Common myeloid progenitor, CD34-positive (primary cell): ENCODE results near the gene TGFBR1.

Experiments
- CTCF ChIA-PET: fragments of 350-600 bp; sonication (Branson Sonifier 250); formaldehyde crosslinking; loops from one replicate; lab custom pipeline; 2021; ENCODE audit warnings: antibody characterized with exemption; lab: Charles Lee
- POLR2A ChIA-PET: fragments of 350-600 bp; sonication (Branson Sonifier 250); formaldehyde crosslinking; loops from one replicate; lab custom pipeline; 2021; ENCODE audit warnings: antibody characterized with exemption; lab: Charles Lee
- DNase-seq, 3 donors: peaks; one replicate each; pipeline versions ENCODE4 v3.0.0 to v3.0.0-alpha.2; 2013
- H3K27ac ChIP-seq, 2 experiments: 1 replicate in 1 of 2; 2 replicates in 1 of 2; pipeline ENCODE4 v1.7.0; 2013; ENCODE audit warnings: inconsistent platforms in 2 of 2, low read length in 2 of 2, mild to moderate bottlenecking in 2 of 2, low read depth in 1 of 2, moderate library complexity in 1 of 2; ENCODE audit not compliant: severe bottlenecking in 2 of 2, insufficient read depth in 1 of 2, poor library complexity in 1 of 2
- H3K27me3 ChIP-seq, 5 experiments: replicated peaks in 2 of 5; 1 replicate in 3 of 5; 2 replicates in 2 of 5; pipeline versions ENCODE4 v1.6.1 to v1.7.0; 2013; ENCODE audit warnings: low read length in 4 of 5, mild to moderate bottlenecking in 2 of 5, moderate library complexity in 2 of 5, inconsistent platforms in 1 of 5; ENCODE audit not compliant: insufficient read depth in 5 of 5, control insufficient read depth in 4 of 5
- H3K36me3 ChIP-seq, 4 experiments: 1 replicate in 2 of 4; 2 replicates in 2 of 4; pipeline versions ENCODE4 v1.6.1 to v1.7.0; 2013; ENCODE audit warnings: low read length in 3 of 4, control low read depth in 1 of 4, mild to moderate bottlenecking in 1 of 4; ENCODE audit not compliant: control insufficient read depth in 4 of 4, insufficient read depth in 4 of 4
- H3K4me1 ChIP-seq, 4 experiments: 1 replicate in 3 of 4; 2 replicates in 1 of 4; pipeline versions ENCODE4 v1.6.1 to v1.7.1; 2013; ENCODE audit warnings: low read length in 3 of 4, mild to moderate bottlenecking in 3 of 4, control low read depth in 1 of 4, inconsistent platforms in 1 of 4, moderate library complexity in 1 of 4; ENCODE audit not compliant: control insufficient read depth in 4 of 4, insufficient read depth in 4 of 4; ENCODE audit errors: control extremely low read depth in 1 of 4
- H3K4me3 ChIP-seq, 7 experiments: 1 replicate in 4 of 7; 2 replicates in 3 of 7; pipeline versions ENCODE4 v1.5.1 to v1.7.0; 2013; ENCODE audit warnings: mild to moderate bottlenecking in 7 of 7, low read length in 6 of 7, moderate library complexity in 6 of 7, inconsistent platforms in 2 of 7, low read depth in 2 of 7, control low read depth in 1 of 7; ENCODE audit not compliant: insufficient read depth in 4 of 7, control insufficient read depth in 1 of 7; ENCODE audit errors: extremely low read depth in 1 of 7
- H3K9me3 ChIP-seq, 5 experiments: 1 replicate in 4 of 5; 2 replicates in 1 of 5; pipeline versions ENCODE4 v1.6.1 to v1.7.1; 2013; ENCODE audit warnings: low read length in 4 of 5, mild to moderate bottlenecking in 2 of 5, inconsistent platforms in 1 of 5, low read depth in 1 of 5, moderate library complexity in 1 of 5; ENCODE audit not compliant: control insufficient read depth in 4 of 5, insufficient read depth in 2 of 5; ENCODE audit errors: control extremely low read depth in 1 of 5
- WGBS: methylation state at CpG from one replicate; pipeline ENCODE4 v1.1.5; 2013; ENCODE audit not compliant: insufficient coverage; 5-methylcytosine and 5-hydroxymethylcytosine counted together

The TGFBR1 gene

DNA sequence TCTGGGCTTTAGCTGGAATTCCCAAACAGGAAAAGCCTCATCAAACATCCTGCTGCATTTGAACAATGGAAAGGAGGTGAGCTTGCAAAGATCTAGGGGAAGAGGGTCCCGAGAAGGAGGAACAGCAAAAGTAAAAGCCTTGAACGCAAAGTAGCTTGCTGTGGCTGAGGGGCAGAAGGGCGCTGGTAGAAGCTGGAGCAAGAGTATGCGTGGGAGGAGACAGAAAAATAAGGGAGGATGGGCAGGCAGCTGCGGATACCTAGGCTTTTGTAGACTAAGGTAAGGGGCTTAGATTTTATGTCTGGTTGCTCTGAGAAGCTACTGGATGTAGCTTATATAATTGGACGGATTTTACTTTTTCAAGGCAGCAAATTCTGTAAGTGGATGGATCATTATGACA, 21.9 kb upstream of the TGFBR1 start:
- Histone ChIP-seq H3K4me1 (peaks cover 0 to 11% (median 5%) of the 10 kb centered on the region in 4 experiments), H3K27ac (no peak overlapping the region), H3K9me3 (no peaks in the 10 kb centered on the region), H3K27me3 (no peaks in the 10 kb centered on the region), H3K4me3 (no peak overlapping the region), H3K36me3 (no peaks in the 10 kb centered on the region)
- POLR2A ChIA-PET, result no interaction called here
- CTCF ChIA-PET, result interaction anchor here (0.9 to 1.6 kb wide), 5 partner anchors 8 to 21 kb away, joined by 3 to 5 read pairs (median 4); no protein-coding TSS in a partner anchor
- DNase-seq, result no peak
- 98% methylated on average over 5 of the region's 6 CpGs for WGBS

DNA sequence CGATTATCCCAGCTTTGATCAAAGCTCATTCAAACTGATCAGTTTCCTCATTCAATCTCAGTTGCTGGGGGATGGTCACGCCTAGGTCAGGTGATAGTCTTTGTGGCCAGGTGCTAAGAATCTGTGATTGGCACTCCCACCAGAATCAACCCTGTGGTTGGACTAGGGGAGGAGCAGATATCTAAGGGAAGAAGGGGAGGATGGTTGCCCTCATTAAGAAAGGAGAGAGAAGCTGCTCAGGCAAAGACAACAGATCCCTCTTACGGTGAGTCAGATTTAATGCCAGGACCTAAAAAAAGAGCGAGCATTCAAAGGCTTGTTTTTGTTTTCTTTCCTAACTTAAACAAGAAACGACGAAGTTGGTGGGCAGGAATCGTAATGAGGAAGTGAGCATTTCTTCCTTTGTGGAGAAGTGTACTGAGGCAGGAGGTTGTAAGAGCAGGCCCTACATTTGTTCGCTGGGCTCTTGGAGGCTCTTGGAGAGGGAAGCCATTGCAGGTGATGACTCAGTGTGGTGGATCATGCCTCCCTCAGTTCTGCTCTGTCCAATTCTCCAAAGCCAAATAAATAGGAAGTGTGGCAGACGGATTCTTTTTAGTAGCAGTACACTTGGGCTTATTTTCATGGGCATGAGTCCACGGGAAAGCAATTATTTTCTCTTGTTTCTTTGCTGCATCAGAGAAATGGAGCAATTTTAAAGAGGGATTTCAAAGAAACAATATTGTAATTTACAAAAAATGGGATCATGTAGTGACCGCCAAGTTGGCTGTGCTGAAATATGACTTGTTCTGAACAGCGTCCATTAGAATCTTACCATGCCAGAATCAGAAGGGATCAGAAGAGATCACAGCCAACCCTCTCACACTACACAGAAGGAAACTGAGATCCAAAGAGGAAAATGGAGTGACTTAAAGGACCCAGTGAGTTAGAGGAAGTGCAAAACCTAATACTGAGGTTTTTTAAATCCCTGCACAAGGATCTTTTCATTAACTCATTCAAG, 18.7 kb upstream of the TGFBR1 start:
- Histone ChIP-seq H3K4me1 (peaks cover 0 to 11% (median 3%) of the 10 kb centered on the region in 4 experiments), H3K27me3 (no peaks in the 10 kb centered on the region), H3K4me3 (no peak overlapping the region), H3K36me3 (no peaks in the 10 kb centered on the region), H3K27ac (no peak overlapping the region), H3K9me3 (peaks cover 0 to 12% (median 7%) of the 10 kb centered on the region in 5 experiments)
- WGBS, result 61% methylated on average over 7 of the region's 12 CpGs
- ChIA-PET POLR2A (no interaction called here), CTCF (interaction anchor here (0.6 to 2.1 kb wide), 4 partner anchors 17 to 243 kb away, joined by 3 to 5 read pairs (median 4); no protein-coding TSS in a partner anchor)
- DNase-seq, result peak in 2 of 3 donors; percentile 37 to 55

DNA sequence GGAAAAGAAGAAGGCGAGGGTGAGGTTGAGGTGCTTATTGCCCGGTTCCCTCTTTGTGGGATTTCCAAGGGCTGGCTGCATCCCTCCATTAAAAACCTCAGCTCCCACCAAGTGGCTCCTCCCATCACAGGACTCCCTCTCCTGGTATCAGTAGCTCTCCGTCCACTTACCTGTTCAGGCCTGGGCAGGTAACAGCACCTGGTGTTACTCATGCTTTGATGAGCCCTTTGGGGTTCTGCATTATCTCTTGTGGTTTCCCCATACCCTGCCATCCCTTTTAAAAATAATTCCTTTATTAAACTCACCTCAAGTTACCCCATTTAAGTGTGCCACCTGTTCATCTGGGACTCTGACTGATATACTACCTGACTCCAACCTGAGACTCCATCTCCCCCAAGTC, 17.5 kb upstream of the TGFBR1 start:
- CTCF ChIA-PET, result no interaction called here
- no peaks in the 10 kb centered on the region for H3K27me3 ChIP-seq
- DNase-seq, result no peak
- H3K9me3 ChIP-seq, result peaks cover 0 to 12% (median 7%) of the 10 kb centered on the region in 5 experiments
- no peak overlapping the region for H3K27ac ChIP-seq
- peaks cover 0 to 15% (median 3%) of the 10 kb centered on the region in 4 experiments for H3K4me1 ChIP-seq
- no peak overlapping the region for H3K4me3 ChIP-seq
- POLR2A ChIA-PET, result no interaction called here
- H3K36me3 ChIP-seq, result no peaks in the 10 kb centered on the region
- 100% methylated on average over 3 of the region's 3 CpGs for WGBS

DNA sequence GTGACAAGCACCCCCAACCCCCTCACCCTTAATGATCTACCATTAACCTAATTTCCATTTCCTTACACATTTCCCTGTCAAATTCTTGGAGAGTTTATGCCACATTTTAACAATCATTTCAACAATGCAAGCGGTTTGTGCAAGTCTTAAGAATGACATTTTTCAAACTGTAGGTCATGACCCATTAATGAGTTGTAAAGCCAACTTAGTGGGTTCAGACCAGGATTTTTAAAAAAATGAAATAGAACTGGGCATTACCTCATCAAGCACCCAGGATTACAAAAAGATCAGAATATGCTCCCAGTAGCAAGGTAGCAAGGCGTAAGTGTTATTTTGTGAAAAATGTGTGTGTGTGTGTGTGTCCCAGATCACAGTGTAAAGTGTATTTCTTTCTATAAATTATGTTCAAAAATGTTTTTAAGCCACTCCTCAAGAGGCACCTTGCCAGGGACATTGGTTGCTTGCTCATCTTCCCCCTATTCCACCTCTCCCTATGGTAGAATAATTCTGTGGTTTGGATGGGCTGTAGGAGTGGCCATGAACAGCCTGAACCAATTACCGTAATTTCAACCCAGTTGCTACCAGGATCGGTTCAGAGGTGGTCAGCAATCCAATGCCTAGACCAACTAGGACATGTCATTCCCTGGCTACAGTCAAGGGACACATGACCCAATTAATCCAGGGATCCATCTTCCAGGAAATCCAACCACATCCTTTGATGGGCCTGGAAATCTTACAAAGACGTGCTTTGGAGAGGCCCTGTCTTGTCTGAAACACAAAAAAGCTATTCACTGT, 14.4 kb upstream of the TGFBR1 start:
- WGBS, result 100% methylated on average over 1 of the region's 5 CpGs
- Histone ChIP-seq H3K4me1 (peaks cover 0 to 28% (median 4%) of the 10 kb centered on the region in 4 experiments), H3K4me3 (no peak overlapping the region), H3K9me3 (peaks cover 0 to 12% (median 7%) of the 10 kb centered on the region in 5 experiments), H3K27me3 (no peaks in the 10 kb centered on the region), H3K36me3 (no peaks in the 10 kb centered on the region), H3K27ac (no peak overlapping the region)
- no peak for DNase-seq
- ChIA-PET POLR2A (no interaction called here), CTCF (interaction anchor here (1.2 to 3.5 kb wide), 2 partner anchors 8 to 12 kb away, joined by 4 to 17 read pairs; no protein-coding TSS in a partner anchor)

DNA sequence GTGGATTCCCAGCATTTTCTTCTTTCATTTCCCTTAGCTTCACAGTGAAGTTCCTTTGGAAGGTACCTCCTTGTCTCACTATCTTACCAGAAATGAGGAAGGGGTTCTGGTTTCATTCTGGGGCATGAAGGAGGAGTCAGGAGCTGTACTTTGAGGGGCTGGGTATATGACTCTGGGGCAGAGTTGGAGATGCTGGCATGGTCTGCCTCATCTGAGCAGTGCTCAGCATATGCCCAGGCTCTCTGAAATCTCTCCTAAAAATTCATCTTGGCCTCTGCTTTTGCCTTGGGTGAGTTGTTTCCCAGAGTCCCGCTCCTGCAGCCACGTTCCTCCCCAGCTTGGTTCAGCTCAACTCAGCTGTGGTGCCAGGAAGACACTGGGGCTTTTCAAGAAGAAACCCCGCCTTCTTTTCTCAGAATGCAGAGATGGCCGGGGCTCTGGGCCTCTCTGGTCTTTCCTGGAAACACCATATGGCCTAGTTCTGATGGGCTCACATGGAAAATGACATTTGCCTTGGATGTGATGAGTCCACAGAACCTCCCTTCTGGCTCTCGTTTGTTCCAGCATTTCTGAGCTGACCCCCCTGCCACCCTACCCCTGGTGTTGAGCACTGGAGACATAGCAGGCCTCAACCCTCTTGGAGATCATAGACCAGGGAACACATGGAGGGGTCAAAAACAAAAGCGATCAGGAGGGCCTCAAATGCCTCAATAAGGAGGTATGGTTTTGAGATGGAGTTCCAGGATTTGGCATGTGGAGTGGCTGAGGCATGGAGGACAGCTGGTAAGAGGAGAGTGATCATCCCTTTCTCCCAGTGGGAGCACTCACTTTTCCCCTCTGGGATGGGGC, 12.0 kb upstream of the TGFBR1 start:
- H3K27me3 ChIP-seq, result no peaks in the 10 kb centered on the region
- peaks cover 0 to 22% (median 2%) of the 10 kb centered on the region in 4 experiments for H3K4me1 ChIP-seq
- no peaks in the 10 kb centered on the region for H3K36me3 ChIP-seq
- peaks cover 0 to 12% (median 7%) of the 10 kb centered on the region in 5 experiments for H3K9me3 ChIP-seq
- 86% methylated on average over 6 of the region's 6 CpGs for WGBS
- POLR2A ChIA-PET, result no interaction called here
- DNase-seq, result no peak
- CTCF ChIA-PET, result interaction anchor here (1.3 to 3.5 kb wide), 3 partner anchors 10 to 90 kb away, joined by 3 to 17 read pairs (median 4); no protein-coding TSS in a partner anchor
- no peak overlapping the region for H3K27ac ChIP-seq
- no peak overlapping the region for H3K4me3 ChIP-seq

DNA sequence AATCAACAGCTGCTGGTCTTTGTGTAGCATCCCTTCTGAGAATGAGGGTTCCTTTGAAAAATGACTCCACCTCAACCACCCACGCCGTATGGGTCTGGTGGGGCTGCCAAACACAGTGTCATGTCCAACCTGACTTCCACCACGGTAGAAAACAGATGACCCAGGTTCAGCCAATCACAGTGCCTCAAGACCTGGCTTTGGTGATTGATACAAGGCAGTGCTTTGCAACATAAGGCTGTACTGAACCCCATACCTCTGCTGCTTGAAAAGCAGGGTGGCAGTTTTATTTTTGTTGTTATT, 11.5 kb upstream of the TGFBR1 start:
- no peak for DNase-seq
- 100% methylated on average over 3 of the region's 3 CpGs for WGBS
- H3K27me3 ChIP-seq, result no peaks in the 10 kb centered on the region
- H3K4me1 ChIP-seq, result peaks cover 0 to 22% (median 2%) of the 10 kb centered on the region in 4 experiments
- H3K4me3 ChIP-seq, result no peak overlapping the region
- peaks cover 0 to 12% (median 7%) of the 10 kb centered on the region in 5 experiments for H3K9me3 ChIP-seq
- no peak overlapping the region for H3K27ac ChIP-seq
- H3K36me3 ChIP-seq, result no peaks in the 10 kb centered on the region
- POLR2A ChIA-PET, result no interaction called here
- CTCF ChIA-PET, result interaction anchor here (1.7 to 3.5 kb wide), 2 partner anchors 9 to 11 kb away, joined by 4 to 17 read pairs; no protein-coding TSS in a partner anchor
